GM12878 (cell line): Measurements from ENCODE around the gene DMXL1. TPM values are rescaled to one million over a fixed set of nuclear protein-coding genes. Genes with fewer than 3 reads are reported as not detected.

Experiments used
- ATF7 ChIP-seq: fragments of 450-650 bp; IDR thresholded peaks from 2 replicates; pipeline ENCODE4 v1.6.1; 2016; ENCODE audit warnings: low read depth, mild to moderate bottlenecking
- BACH1 ChIP-seq: fragments of 450-650 bp; IDR thresholded peaks from 2 replicates; pipeline ENCODE4 v1.6.1; 2017; ENCODE audit warnings: mild to moderate bottlenecking, borderline replicate concordance
- CBFB ChIP-seq: IDR thresholded peaks from 2 replicates; pipeline ENCODE4 v1.6.1; 2016; ENCODE audit warnings: antibody characterized with exemption, low read depth
- CBX5 ChIP-seq: sonication (generic); IDR thresholded peaks from 2 replicates; pipeline ENCODE4 v1.6.1; 2016; ENCODE audit warnings: low read depth, moderate library complexity, mild to moderate bottlenecking, inconsistent platforms
- CHD1 ChIP-seq: IDR thresholded peaks from 2 replicates; pipeline ENCODE4 v1.6.1; 2012; ENCODE audit warnings: low read depth, low read length, improper control_type of control experiment
- CREM ChIP-seq: IDR thresholded peaks from 2 replicates; pipeline ENCODE4 v1.6.1; 2014; ENCODE audit warnings: antibody characterized with exemption, low read depth
- DPF2 ChIP-seq: fragments of 450-650 bp; IDR thresholded peaks from 2 replicates; pipeline ENCODE4 v1.6.1; 2017; ENCODE audit warnings: mild to moderate bottlenecking
- GATAD2B ChIP-seq: fragments of 450-650 bp; conservative IDR thresholded peaks from 2 replicates; pipeline ENCODE4 v1.6.1; 2017; ENCODE audit warnings: low read depth, mild to moderate bottlenecking, moderate library complexity
- IKZF1 ChIP-seq: fragments of 450-650 bp; conservative IDR thresholded peaks from 2 replicates; pipeline ENCODE4 v1.6.1; 2017; ENCODE audit warnings: antibody characterized with exemption, mild to moderate bottlenecking
- IRF4 ChIP-seq: IDR thresholded peaks from 2 replicates; pipeline ENCODE4 v1.6.1; 2011; ENCODE audit warnings: low read depth, low read length
- JUNB ChIP-seq: IDR thresholded peaks from 2 replicates; pipeline ENCODE4 v1.6.1; 2016; ENCODE audit warnings: antibody characterized with exemption, mild to moderate bottlenecking
- KAT2A ChIP-seq: conservative IDR thresholded peaks from 2 replicates; pipeline ENCODE4 v1.6.1; 2011; ENCODE audit warnings: low read depth, low read length; ENCODE audit not compliant: control insufficient read depth
- MEF2A ChIP-seq: IDR thresholded peaks from 2 replicates; pipeline ENCODE4 v1.6.1; 2011; ENCODE audit warnings: low read depth, mild to moderate bottlenecking, low read length, moderate library complexity; ENCODE audit not compliant: insufficient read depth
- NFYA ChIP-seq: IDR thresholded peaks from 2 replicates; pipeline ENCODE4 v1.6.1; 2011; ENCODE audit warnings: low read depth, mild to moderate bottlenecking, low read length, improper control_type of control experiment, borderline replicate concordance
- NR2C1 ChIP-seq: fragments of 450-650 bp; IDR thresholded peaks from 2 replicates; pipeline ENCODE4 v1.6.1; 2017; ENCODE audit warnings: antibody characterized with exemption, mild to moderate bottlenecking, moderate library complexity
- NR2C2 ChIP-seq: IDR thresholded peaks from 2 replicates; pipeline ENCODE4 v1.6.1; 2011; ENCODE audit warnings: borderline replicate concordance, low read depth; ENCODE audit not compliant: control insufficient read depth, insufficient read length
- PAX8 ChIP-seq: fragments of 450-650 bp; IDR thresholded peaks from 2 replicates; pipeline ENCODE4 v1.6.1; 2017; ENCODE audit warnings: mild to moderate bottlenecking, moderate library complexity
- RBBP5 ChIP-seq: fragments of 200-600 bp; sonication (generic); conservative IDR thresholded peaks from 2 replicates; pipeline ENCODE4 v1.6.1; 2016
- SMAD5 ChIP-seq: IDR thresholded peaks from 2 replicates; pipeline ENCODE4 v1.6.1; 2016; ENCODE audit warnings: antibody characterized with exemption, low read depth
- SREBF2 ChIP-seq: IDR thresholded peaks from 2 replicates; pipeline ENCODE4 v1.6.1; 2012; ENCODE audit warnings: mild to moderate bottlenecking, low read length
- STAT1 ChIP-seq: fragments of 450-650 bp; conservative IDR thresholded peaks from 2 replicates; pipeline ENCODE4 v1.6.1; 2014; ENCODE audit warnings: antibody characterized with exemption, mild to moderate bottlenecking
- TCF12 ChIP-seq: IDR thresholded peaks from 2 replicates; pipeline ENCODE4 v1.6.1; 2011; ENCODE audit warnings: low read depth, mild to moderate bottlenecking, low read length
- ZBED1 ChIP-seq: IDR thresholded peaks from 2 replicates; pipeline ENCODE4 v1.6.1; 2016; ENCODE audit warnings: borderline replicate concordance
- ZNF384 ChIP-seq: IDR thresholded peaks from 2 replicates; pipeline ENCODE4 v1.6.1; 2012; ENCODE audit warnings: low read depth, mild to moderate bottlenecking, low read length, improper control_type of control experiment, borderline replicate concordance
- polyA plus RNA-seq, 11 experiments: library from polyadenylated mRNA; depleted of rRNA in 4 of 11; unstranded in 6 of 11; stranded (reverse) in 5 of 11; fragments of >200 nt; fragmentation: Nextera tagmentation in 4 of 11; fragmentation: Illumina TruSeq in 1 of 11; extraction: Ambion mirVana in 4 of 11; extraction: Trizol in 1 of 11; gene quantifications; 1 replicate in 1 of 11; 2 replicates in 10 of 11; pipeline versions ENCODE4 v1.2.1 to v1.2.3, GENCODE V29; 2011 to 2016; ENCODE audit warnings: inconsistent platforms in 2 of 11, missing spikeins in 2 of 11, low read depth in 1 of 11
- total RNA-seq, 4 experiments: library from RNA; depleted of rRNA in 3 of 4; stranded (reverse); fragments of >200 nt in 3 of 4; fragmentation: Illumina TruSeq in 1 of 4; extraction: Trizol in 1 of 4; gene quantifications; 2 replicates each; pipeline versions ENCODE4 v1.2.1 to v1.2.3, GENCODE V29; 2013 to 2021
- TF ChIP-seq, protein P1 (sequence below): IDR thresholded peaks from 2 replicates; pipeline ENCODE4 v1.6.1; 2012; ENCODE audit warnings: low read length, inconsistent platforms
- TF ChIP-seq, protein P2 (sequence below): IDR thresholded peaks from 2 replicates; pipeline ENCODE4 v1.6.1; 2011; ENCODE audit warnings: low read depth, mild to moderate bottlenecking, low read length, moderate library complexity, borderline replicate concordance; ENCODE audit errors: extremely low read depth
- TF ChIP-seq, protein P3 (sequence below): IDR thresholded peaks from 2 replicates; pipeline ENCODE4 v1.6.1; 2011; ENCODE audit warnings: mild to moderate bottlenecking, low read depth, low read length, moderate library complexity; ENCODE audit not compliant: insufficient replicate concordance
- TF ChIP-seq, protein P4 (sequence below): fragments of 450-650 bp; IDR thresholded peaks from 2 replicates; pipeline ENCODE4 v1.6.1; 2018; ENCODE audit warnings: mild to moderate bottlenecking, low read depth, moderate library complexity; ENCODE audit not compliant: partially characterized antibody

DMXL1 gene
- total and polyA plus RNA-seq, 10 of the 15 experiments (the other 5 are each of a cell fraction or from before 2014, with no cell fraction given): 9.1 to 67.7 (median 34.1) TPM

DNA sequence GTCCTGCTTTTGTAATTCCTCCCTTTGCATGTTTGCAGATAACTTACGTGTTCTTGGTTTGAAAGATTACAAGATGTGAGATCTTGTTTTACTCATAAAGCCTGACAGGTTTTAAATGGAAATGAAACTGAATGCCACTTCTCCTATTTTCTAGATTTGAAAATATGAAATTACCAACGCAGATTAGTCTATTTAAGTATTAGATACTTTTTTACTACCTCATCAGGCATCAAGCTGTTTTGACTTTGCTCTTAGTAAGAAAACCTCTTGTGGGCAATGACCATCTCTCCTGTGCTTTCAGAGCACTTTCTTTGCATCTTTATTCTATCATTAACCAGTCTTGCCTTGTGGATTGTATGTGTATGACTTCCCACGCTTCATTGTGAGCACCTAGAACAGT is 3.5 kb downstream of the DMXL1 start (continued):
- no peak for TF ChIP-seq IRF4
- TF ChIP-seq PAX8: no peak
- TF ChIP-seq KAT2A: no peak
- TF ChIP-seq SREBF2: no peak
- TF ChIP-seq DPF2: peak; percentile 69; the same call in 1 of the 2 replicates
- TF ChIP-seq JUNB: peak; percentile 76
- no peak for TF ChIP-seq CBFB
- TF ChIP-seq, protein P1, sequence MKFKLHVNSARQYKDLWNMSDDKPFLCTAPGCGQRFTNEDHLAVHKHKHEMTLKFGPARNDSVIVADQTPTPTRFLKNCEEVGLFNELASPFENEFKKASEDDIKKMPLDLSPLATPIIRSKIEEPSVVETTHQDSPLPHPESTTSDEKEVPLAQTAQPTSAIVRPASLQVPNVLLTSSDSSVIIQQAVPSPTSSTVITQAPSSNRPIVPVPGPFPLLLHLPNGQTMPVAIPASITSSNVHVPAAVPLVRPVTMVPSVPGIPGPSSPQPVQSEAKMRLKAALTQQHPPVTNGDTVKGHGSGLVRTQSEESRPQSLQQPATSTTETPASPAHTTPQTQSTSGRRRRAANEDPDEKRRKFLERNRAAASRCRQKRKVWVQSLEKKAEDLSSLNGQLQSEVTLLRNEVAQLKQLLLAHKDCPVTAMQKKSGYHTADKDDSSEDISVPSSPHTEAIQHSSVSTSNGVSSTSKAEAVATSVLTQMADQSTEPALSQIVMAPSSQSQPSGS: peak; percentile 64; the same call in 1 of the 2 replicates
- no peak for TF ChIP-seq ZNF384
- no peak for TF ChIP-seq STAT1
- TF ChIP-seq, protein P2, sequence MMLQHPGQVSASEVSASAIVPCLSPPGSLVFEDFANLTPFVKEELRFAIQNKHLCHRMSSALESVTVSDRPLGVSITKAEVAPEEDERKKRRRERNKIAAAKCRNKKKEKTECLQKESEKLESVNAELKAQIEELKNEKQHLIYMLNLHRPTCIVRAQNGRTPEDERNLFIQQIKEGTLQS: no peak
- no peak for TF ChIP-seq NFYA
- no peak for TF ChIP-seq CHD1
- no peak for TF ChIP-seq RBBP5
- peak; percentile 74 for TF ChIP-seq MEF2A
- no peak for TF ChIP-seq NR2C1
- peak; percentile 52; the same call in 1 of the 2 replicates for TF ChIP-seq CREM
- TF ChIP-seq, protein P3, sequence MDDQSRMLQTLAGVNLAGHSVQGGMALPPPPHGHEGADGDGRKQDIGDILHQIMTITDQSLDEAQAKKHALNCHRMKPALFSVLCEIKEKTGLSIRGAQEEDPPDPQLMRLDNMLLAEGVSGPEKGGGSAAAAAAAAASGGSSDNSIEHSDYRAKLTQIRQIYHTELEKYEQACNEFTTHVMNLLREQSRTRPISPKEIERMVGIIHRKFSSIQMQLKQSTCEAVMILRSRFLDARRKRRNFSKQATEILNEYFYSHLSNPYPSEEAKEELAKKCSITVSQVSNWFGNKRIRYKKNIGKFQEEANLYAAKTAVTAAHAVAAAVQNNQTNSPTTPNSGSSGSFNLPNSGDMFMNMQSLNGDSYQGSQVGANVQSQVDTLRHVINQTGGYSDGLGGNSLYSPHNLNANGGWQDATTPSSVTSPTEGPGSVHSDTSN: no peak
- TF ChIP-seq BACH1: no peak
- TF ChIP-seq TCF12: no peak
- no peak for TF ChIP-seq CBX5
- TF ChIP-seq IKZF1: peak; percentile 41; the same call in 1 of the 2 replicates
- TF ChIP-seq, protein P4, sequence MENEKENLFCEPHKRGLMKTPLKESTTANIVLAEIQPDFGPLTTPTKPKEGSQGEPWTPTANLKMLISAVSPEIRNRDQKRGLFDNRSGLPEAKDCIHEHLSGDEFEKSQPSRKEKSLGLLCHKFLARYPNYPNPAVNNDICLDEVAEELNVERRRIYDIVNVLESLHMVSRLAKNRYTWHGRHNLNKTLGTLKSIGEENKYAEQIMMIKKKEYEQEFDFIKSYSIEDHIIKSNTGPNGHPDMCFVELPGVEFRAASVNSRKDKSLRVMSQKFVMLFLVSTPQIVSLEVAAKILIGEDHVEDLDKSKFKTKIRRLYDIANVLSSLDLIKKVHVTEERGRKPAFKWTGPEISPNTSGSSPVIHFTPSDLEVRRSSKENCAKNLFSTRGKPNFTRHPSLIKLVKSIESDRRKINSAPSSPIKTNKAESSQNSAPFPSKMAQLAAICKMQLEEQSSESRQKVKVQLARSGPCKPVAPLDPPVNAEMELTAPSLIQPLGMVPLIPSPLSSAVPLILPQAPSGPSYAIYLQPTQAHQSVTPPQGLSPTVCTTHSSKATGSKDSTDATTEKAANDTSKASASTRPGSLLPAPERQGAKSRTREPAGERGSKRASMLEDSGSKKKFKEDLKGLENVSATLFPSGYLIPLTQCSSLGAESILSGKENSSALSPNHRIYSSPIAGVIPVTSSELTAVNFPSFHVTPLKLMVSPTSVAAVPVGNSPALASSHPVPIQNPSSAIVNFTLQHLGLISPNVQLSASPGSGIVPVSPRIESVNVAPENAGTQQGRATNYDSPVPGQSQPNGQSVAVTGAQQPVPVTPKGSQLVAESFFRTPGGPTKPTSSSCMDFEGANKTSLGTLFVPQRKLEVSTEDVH: no peak
- peak; percentile 48 for TF ChIP-seq ATF7
- TF ChIP-seq NR2C2: no peak
- no peak for TF ChIP-seq SMAD5
- TF ChIP-seq GATAD2B: no peak
- TF ChIP-seq ZBED1: no peak
